ENCODE results near the gene TMEM201.

The TMEM201 gene

GRCh38 chr1:9654051-9654833 is 65.5 kb downstream of the TMEM201 start:
- no peak for DNase-seq

GRCh38 chr1:9654834-9655723 is 66.4 kb downstream of the TMEM201 start:
- DNase-seq = no peak

GRCh38 chr1:9655836-9656235 is 67.1 kb downstream of the TMEM201 start:
- no peak for DNase-seq

- DNase-seq = no peak
These were observed 68.9 kb downstream of the TMEM201 start for GRCh38 chr1:9657521-9658032.

GRCh38 chr1:9658199-9658598 is 69.5 kb downstream of the TMEM201 start:
- DNase-seq = no peak

- DNase-seq = no peak
These were observed 70.6 kb downstream of the TMEM201 start for GRCh38 chr1:9659328-9659727.

GRCh38 chr1:9663257-9663656 is 74.5 kb downstream of the TMEM201 start:
- DNase-seq = no peak
